B cell (primary cell): ENCODE measurements around the gene SHISAL2A.

Experiments
- EZH2 ChIP-seq: IDR thresholded peaks from 2 replicates; pipeline ENCODE4 v1.6.1; 2012; ENCODE audit warnings: borderline replicate concordance, low read depth, mild to moderate bottlenecking, moderate library complexity, low read length; ENCODE audit not compliant: insufficient read depth, poor library complexity, severe bottlenecking
- TF ChIP-seq, protein P1 (sequence below): fragments of 200-600 bp; IDR thresholded peaks from one replicate; pipeline ENCODE4 v1.8.0; 2022; ENCODE audit warnings: antibody characterized with exemption, mild to moderate bottlenecking

DNA sequence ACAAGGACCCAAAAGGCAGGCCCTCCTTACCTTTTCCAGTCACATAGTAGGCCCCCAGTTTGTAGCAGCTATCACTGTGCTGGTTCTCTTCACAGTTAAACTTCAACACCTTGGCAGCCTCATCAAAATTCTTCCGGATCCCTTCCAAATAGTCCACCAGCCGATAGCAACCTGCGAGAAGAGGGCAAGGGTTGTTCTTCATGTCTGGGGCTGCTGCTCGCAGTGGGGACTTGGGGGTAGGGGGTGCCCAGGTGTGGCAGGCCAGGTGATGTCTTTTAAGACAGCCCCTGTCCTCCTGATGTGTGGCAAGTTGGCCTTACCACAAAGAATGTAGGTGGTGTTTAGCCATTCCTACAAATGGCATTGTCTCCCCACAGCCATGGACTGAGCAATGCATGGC lies 59.7 kb downstream of the SHISAL2A start:
- no peak for TF ChIP-seq EZH2
- TF ChIP-seq, protein P1, sequence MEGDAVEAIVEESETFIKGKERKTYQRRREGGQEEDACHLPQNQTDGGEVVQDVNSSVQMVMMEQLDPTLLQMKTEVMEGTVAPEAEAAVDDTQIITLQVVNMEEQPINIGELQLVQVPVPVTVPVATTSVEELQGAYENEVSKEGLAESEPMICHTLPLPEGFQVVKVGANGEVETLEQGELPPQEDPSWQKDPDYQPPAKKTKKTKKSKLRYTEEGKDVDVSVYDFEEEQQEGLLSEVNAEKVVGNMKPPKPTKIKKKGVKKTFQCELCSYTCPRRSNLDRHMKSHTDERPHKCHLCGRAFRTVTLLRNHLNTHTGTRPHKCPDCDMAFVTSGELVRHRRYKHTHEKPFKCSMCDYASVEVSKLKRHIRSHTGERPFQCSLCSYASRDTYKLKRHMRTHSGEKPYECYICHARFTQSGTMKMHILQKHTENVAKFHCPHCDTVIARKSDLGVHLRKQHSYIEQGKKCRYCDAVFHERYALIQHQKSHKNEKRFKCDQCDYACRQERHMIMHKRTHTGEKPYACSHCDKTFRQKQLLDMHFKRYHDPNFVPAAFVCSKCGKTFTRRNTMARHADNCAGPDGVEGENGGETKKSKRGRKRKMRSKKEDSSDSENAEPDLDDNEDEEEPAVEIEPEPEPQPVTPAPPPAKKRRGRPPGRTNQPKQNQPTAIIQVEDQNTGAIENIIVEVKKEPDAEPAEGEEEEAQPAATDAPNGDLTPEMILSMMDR: no peak
